Transverse colon (tissue), 4 donors: ENCODE results near the gene ALS2CL. TPM values are rescaled to one million over a fixed set of nuclear protein-coding genes. Genes with fewer than 3 reads are reported as not detected.

Experiments
- DNase-seq: peaks from one replicate; pipeline ENCODE4 v3.0.0-alpha.2; 2019
- H3K27ac ChIP-seq, 4 donors: fragments of 200-600 bp; sonication (generic); 2 replicates each; pipeline ENCODE4 v1.5.1; 2016 to 2018; ENCODE audit warnings: inconsistent platforms in 4 of 4
- H3K27me3 ChIP-seq: fragments of 200-600 bp; sonication (generic); 2 replicates; pipeline ENCODE4 v1.5.1; 2017; ENCODE audit warnings: inconsistent platforms
- H3K36me3 ChIP-seq, 4 donors: fragments of 200-600 bp; sonication (generic); 2 replicates each; pipeline ENCODE4 v1.5.1; 2017 to 2019; ENCODE audit warnings: inconsistent platforms in 4 of 4
- H3K4me1 ChIP-seq, 4 donors: fragments of 200-600 bp; sonication (generic); 2 replicates each; pipeline ENCODE4 v1.5.1; 2017 to 2020; ENCODE audit warnings: inconsistent platforms in 4 of 4
- H3K4me3 ChIP-seq, 4 donors: fragments of 200-600 bp; sonication (generic); 1 replicate in 1 of 4; 2 replicates in 3 of 4; pipeline versions ENCODE4 v1.5.1 to v1.6.1; 2017 to 2019; ENCODE audit warnings: inconsistent platforms in 4 of 4
- H3K9me3 ChIP-seq, 2 donors: fragments of 200-600 bp; sonication (generic); 2 replicates each; pipeline ENCODE4 v1.5.1; 2017 to 2019; ENCODE audit warnings: inconsistent platforms in 2 of 2
- CTCF ChIP-seq, 5 experiments: fragments of 200-600 bp in 3 of 5; fragments of 450-650 bp in 2 of 5; sonication (generic) in 3 of 5; IDR thresholded peaks; 1 replicate in 2 of 5; 2 replicates in 3 of 5; pipeline ENCODE4 v1.5.1; 2016 to 2017; ENCODE audit warnings: antibody characterized with exemption in 5 of 5, inconsistent platforms in 3 of 5, mild to moderate bottlenecking in 2 of 5, moderate library complexity in 1 of 5
- EP300 ChIP-seq: sonication (generic); formaldehyde crosslinking; IDR thresholded peaks from one replicate; pipeline ENCODE4 v1.6.1; 2017; ENCODE audit warnings: antibody characterized with exemption, low read depth
- POLR2A ChIP-seq: fragments of 450-650 bp; IDR thresholded peaks from one replicate; pipeline ENCODE4 v1.6.1; 2016; ENCODE audit warnings: antibody characterized with exemption, mild to moderate bottlenecking, moderate library complexity
- POLR2AphosphoS5 ChIP-seq, 3 donors: sonication (generic); formaldehyde crosslinking; IDR thresholded peaks; one replicate each; pipeline ENCODE4 v1.6.1; 2016; ENCODE audit warnings: antibody characterized with exemption in 3 of 3
- WGBS, 2 donors: methylation state at CpG; one replicate each; pipeline ENCODE4 v1.1.5; 2018; ENCODE audit warnings: low coverage in 1 of 2; 5-methylcytosine and 5-hydroxymethylcytosine counted together
- in situ Hi-C, 4 donors: fragments of 200-750 bp; cut with MboI; loops; one replicate each; pipeline versions ENCODE4 v1.15.0 to v1.15.1; 2017; ENCODE audit warnings: low sequenced_read_pairs in 3 of 4, low pct_ligation_motif_present in 1 of 4, low pct_unique_long_range_greater_than_20kb in 1 of 4
- intact Hi-C: fragments of 100-400 bp; cut with DNase I; formaldehyde crosslinking; loops from one replicate; pipeline ENCODE4 v1.15.1; 2023; ENCODE audit warnings: low total_unique reads
- total RNA-seq, 4 donors: library from RNA; depleted of rRNA; stranded (reverse); fragments of >200 nt; gene quantifications; one replicate each; pipeline ENCODE4 v1.1.0, GENCODE V29; 2016

Gene ALS2CL
- total RNA-seq, 4 donors from 2014 or later = 67.5 to 212 (median 116) TPM

GRCh38 chr3:46707601-46708011 is 14.1 kb upstream of the ALS2CL start:
- Histone ChIP-seq H3K4me1 (no peaks in the 10 kb centered on the region), H3K27me3 (peaks cover 4% of the 10 kb centered on the region), H3K4me3 (no peak overlapping the region), H3K9me3 (no peaks in the 10 kb centered on the region), H3K36me3 (no peaks in the 10 kb centered on the region), H3K27ac (no peak overlapping the region)
- in situ Hi-C loops (loop anchor here (25.0 kb wide), 4 partner anchors 155 to 655 kb away; partner anchors contain the start of gene MYL3 (in 1 of the 4)), intact Hi-C loops (loop anchor here (10.0 kb wide), 1 partner anchor 157 kb away; the partner anchor contains the start of gene MYL3)
- TF ChIP-seq CTCF (IDR thresholded peaks at IDR 0.05) (no peak), POLR2A (no peak), EP300 (no peak), POLR2AphosphoS5 (IDR thresholded peaks at IDR 0.05) (no peak)
- WGBS, 2 donors = 60 to 78% methylated on average over 1 to 7 of the region's 7 CpGs
- DNase-seq = peak; percentile 5

- intact Hi-C loops = loop anchor here (10.0 kb wide), 1 partner anchor 158 kb away; the partner anchor contains the start of gene MYL3
- Histone ChIP-seq H3K4me1 (no peaks in the 10 kb centered on the region), H3K4me3 (no peak overlapping the region), H3K36me3 (no peaks in the 10 kb centered on the region), H3K27me3 (peaks cover 11% of the 10 kb centered on the region), H3K9me3 (no peaks in the 10 kb centered on the region), H3K27ac (no peak overlapping the region)
- in situ Hi-C loops = loop anchor here (25.0 kb wide), 4 partner anchors 155 to 655 kb away; partner anchors contain the start of gene MYL3 (in 1 of the 4)
- peak; percentile 5 for DNase-seq
- no peak for TF ChIP-seq POLR2A
- TF ChIP-seq EP300 = no peak
- no peak for TF ChIP-seq CTCF (IDR thresholded peaks at IDR 0.05)
- TF ChIP-seq POLR2AphosphoS5 (IDR thresholded peaks at IDR 0.05) = no peak
- 74 to 100% methylated on average over 1 to 13 of the region's 13 CpGs for WGBS, 2 donors
Measured at GRCh38 chr3:46706771-46707582, 13.5 kb upstream of the ALS2CL start.

GRCh38 chr3:46705751-46706552 is 12.5 kb upstream of the ALS2CL start:
- peaks cover 0 to 8% (median 6%) of the 10 kb centered on the region in 4 donors for H3K4me1 ChIP-seq
- in situ Hi-C loops (loop anchor here (25.0 kb wide), 4 partner anchors 156 to 656 kb away; partner anchors contain the start of gene MYL3 (in 1 of the 4)), intact Hi-C loops (loop anchor here (2.0 to 10.0 kb wide), 2 partner anchors 159 to 203 kb away; partner anchors contain the start of gene MYL3)
- peak; percentile 14 for DNase-seq
- TF ChIP-seq CTCF (IDR thresholded peaks at IDR 0.05) (no peak), EP300 (no peak), POLR2AphosphoS5 (IDR thresholded peaks at IDR 0.05) (no peak), POLR2A (no peak)
- H3K9me3 ChIP-seq = no peaks in the 10 kb centered on the region
- H3K27me3 ChIP-seq = peaks cover 21% of the 10 kb centered on the region
- no peak overlapping the region for H3K4me3 ChIP-seq
- WGBS, 2 donors = 74% methylated on average over 13 of the region's 19 CpGs; no CpG with 5 or more reads in 1 of the 2 donors
- no peak overlapping the region for H3K27ac ChIP-seq
- H3K36me3 ChIP-seq = no peaks in the 10 kb centered on the region
